HepG2 (cell line): ENCODE measurements around the gene DDX20. TPM values are rescaled to one million over a fixed set of nuclear protein-coding genes. Genes with fewer than 3 reads are reported as not detected.

Experiments
- ATAC-seq: fragments of 200-7000 bp; cut with Tn5 transposase; 3 replicates; pipeline ENCODE4 v1.9.1; 2020; ENCODE audit warnings: mild to moderate bottlenecking, moderate library complexity
- BruUV-seq: library from RNA; stranded (reverse); fragments of 400-500 nt; replicated peaks from 2 replicates; lab custom pipeline; 2021; lab: Mats Ljungman, UMichigan
- CTCF ChIA-PET: fragments of 300-600 bp; formaldehyde crosslinking; extraction: SDS; loops from one replicate; lab custom pipeline; 2021; ENCODE audit warnings: low total read pairs, inconsistent platforms, low intra/inter-chr PET ratio; lab: Yijun Ruan, JAX
- POLR2A ChIA-PET: fragments of 350-600 bp; sonication (Branson Sonifier 250); formaldehyde crosslinking; loops from one replicate; lab custom pipeline; 2020; ENCODE audit warnings: antibody characterized with exemption, inconsistent platforms; lab: Yijun Ruan, JAX
- DNase-seq: peaks from one replicate; pipeline ENCODE4 v3.0.0-alpha.2; 2015; ENCODE audit warnings: low spot score
- FAIRE-seq: peaks from 3 replicates; lab custom pipeline; 2011; peaks lifted over from hg19 to GRCh38; lab: Jason Lieb, UNC
- H2AFZ ChIP-seq: one replicate; pipeline ENCODE4 v1.6.1; 2011; ENCODE audit warnings: low read length, inconsistent platforms
- H3K27ac ChIP-seq: fragments of 300-600 bp; 3 replicates; pipeline ENCODE4 v1.8.0; 2011; ENCODE audit warnings: mixed run types, mild to moderate bottlenecking, mixed read lengths, low read length, inconsistent platforms; ENCODE audit not compliant: insufficient read depth; ENCODE audit errors: extremely low read length
- H3K27me3 ChIP-seq, 2 experiments: fragments of 200-600 bp in 1 of 2; 2 replicates in 1 of 2; 3 replicates in 1 of 2; pipeline versions ENCODE4 v1.6.0 to v1.8.0; 2011; ENCODE audit warnings: low read length in 2 of 2, mild to moderate bottlenecking in 2 of 2, moderate library complexity in 2 of 2, inconsistent platforms in 1 of 2; ENCODE audit not compliant: insufficient read depth in 2 of 2, control insufficient read depth in 1 of 2
- H3K36me3 ChIP-seq, 2 experiments: fragments of 200-600 bp in 1 of 2; replicated peaks in 1 of 2; 2 replicates in 1 of 2; 3 replicates in 1 of 2; pipeline versions ENCODE4 v1.5.1 to v1.8.0; 2011; ENCODE audit warnings: low read length in 2 of 2, inconsistent platforms in 1 of 2; ENCODE audit not compliant: insufficient read depth in 2 of 2, control insufficient read depth in 1 of 2
- H3K4me1 ChIP-seq: 2 replicates; pipeline ENCODE4 v1.5.1; 2012; ENCODE audit warnings: low read length, inconsistent platforms; ENCODE audit not compliant: insufficient read depth
- H3K4me2 ChIP-seq: 2 replicates; pipeline ENCODE4 v1.6.0; 2011; ENCODE audit warnings: low read depth, low read length, inconsistent platforms
- H3K4me3 ChIP-seq, 3 experiments: fragments of 200-600 bp in 1 of 3; sonication (generic), shearing (Covaris generic) in 1 of 3; replicated peaks in 1 of 3; 2 replicates each; pipeline ENCODE4 v1.5.1; 2011 to 2016; ENCODE audit warnings: low read length in 3 of 3, inconsistent platforms in 2 of 3, low read depth in 2 of 3, mild to moderate bottlenecking in 2 of 3, control low read depth in 1 of 3, mixed read lengths in 1 of 3; ENCODE audit not compliant: insufficient read depth in 1 of 3
- H3K79me2 ChIP-seq: one replicate; pipeline ENCODE4 v1.6.1; 2011; ENCODE audit warnings: low read length, inconsistent platforms; ENCODE audit not compliant: insufficient read depth
- H3K9ac ChIP-seq: 2 replicates; pipeline ENCODE4 v1.6.0; 2011; ENCODE audit warnings: mild to moderate bottlenecking, low read depth, low read length, inconsistent platforms; ENCODE audit not compliant: insufficient read depth
- H3K9me3 ChIP-seq: 2 replicates; pipeline ENCODE4 v1.5.1; 2012; ENCODE audit warnings: mild to moderate bottlenecking, low read length
- H4K20me1 ChIP-seq: 2 replicates; pipeline ENCODE4 v1.6.0; 2011; ENCODE audit warnings: inconsistent platforms, mild to moderate bottlenecking, low read length, moderate library complexity; ENCODE audit not compliant: insufficient read depth
- ATF7 ChIP-seq, 2 experiments: fragments of 450-650 bp in 1 of 2; sonication (generic) in 1 of 2; formaldehyde crosslinking in 1 of 2; IDR thresholded peaks; 2 replicates each; pipeline versions ENCODE4 v1.4.0 to v1.6.1; 2016 to 2020; ENCODE audit warnings: antibody characterized with exemption in 1 of 2, mild to moderate bottlenecking in 1 of 2, missing genetic modification reagents in 1 of 2
- CSRNP1 ChIP-seq: sonication (generic); formaldehyde crosslinking; IDR thresholded peaks from 2 replicates; pipeline ENCODE4 v1.8.1; 2023; ENCODE audit warnings: mild to moderate bottlenecking, missing genetic modification reagents
- EHMT2 ChIP-seq: fragments of 200-600 bp; sonication (generic); IDR thresholded peaks from 2 replicates; pipeline ENCODE4 v1.7.0; 2017; ENCODE audit warnings: antibody characterized with exemption, low read depth, low read length, borderline replicate concordance
- FOXA3 ChIP-seq: IDR thresholded peaks from 2 replicates; pipeline ENCODE4 v1.6.1; 2016; ENCODE audit warnings: missing genetic modification reagents, missing compliant biosample characterization
- HCFC1 ChIP-seq: fragments of 150-350 bp; IDR thresholded peaks from 2 replicates; pipeline ENCODE4 v1.6.1; 2014; ENCODE audit warnings: low read depth, low read length
- HIVEP1 ChIP-seq: sonication (generic); formaldehyde crosslinking; IDR thresholded peaks from 2 replicates; pipeline ENCODE4 v1.4.0; 2020; ENCODE audit warnings: mild to moderate bottlenecking, missing genetic modification reagents
- PHF21A ChIP-seq: sonication (generic); formaldehyde crosslinking; IDR thresholded peaks from 2 replicates; pipeline ENCODE4 v1.5.0; 2020; ENCODE audit warnings: mild to moderate bottlenecking, missing genetic modification reagents
- REL ChIP-seq: sonication (generic); formaldehyde crosslinking; conservative IDR thresholded peaks from 2 replicates; pipeline ENCODE4 v1.8.0; 2022; ENCODE audit warnings: mild to moderate bottlenecking, missing genetic modification reagents, moderate library complexity
- SNRNP70 ChIP-seq: fragments of 200-400 bp; formaldehyde crosslinking; IDR thresholded peaks from 2 replicates; pipeline ENCODE4 v1.6.1; 2017; ENCODE audit warnings: mild to moderate bottlenecking, low read depth, low read length, moderate library complexity
- SRSF9 ChIP-seq: fragments of 200-400 bp; formaldehyde crosslinking; IDR thresholded peaks from 2 replicates; pipeline ENCODE4 v1.6.1; 2018; ENCODE audit warnings: borderline replicate concordance, mild to moderate bottlenecking, low read depth, low read length; ENCODE audit not compliant: insufficient read depth, poor library complexity, severe bottlenecking
- TEAD2 ChIP-seq: sonication (generic); formaldehyde crosslinking; IDR thresholded peaks from 2 replicates; pipeline ENCODE4 v1.9.0; 2021; ENCODE audit warnings: missing genetic modification reagents
- YEATS4 ChIP-seq: sonication (generic); formaldehyde crosslinking; IDR thresholded peaks from 2 replicates; pipeline ENCODE4 v1.4.0; 2020; ENCODE audit warnings: missing genetic modification reagents, borderline replicate concordance
- ZBTB37 ChIP-seq: sonication (generic); formaldehyde crosslinking; IDR thresholded peaks from 2 replicates; pipeline ENCODE4 v1.4.0; 2020; ENCODE audit warnings: mild to moderate bottlenecking, missing genetic modification reagents
- ZFP91 ChIP-seq: sonication (generic); formaldehyde crosslinking; IDR thresholded peaks from 2 replicates; pipeline ENCODE4 v1.9.0; 2022; ENCODE audit warnings: missing genetic modification reagents, mild to moderate bottlenecking, borderline replicate concordance
- ZNF546 ChIP-seq: sonication (generic); formaldehyde crosslinking; conservative IDR thresholded peaks from 2 replicates; pipeline ENCODE4 v1.8.1; 2023; ENCODE audit warnings: mild to moderate bottlenecking, missing genetic modification reagents
- ZNF724P ChIP-seq: sonication (generic); formaldehyde crosslinking; IDR thresholded peaks from 2 replicates; pipeline ENCODE4 v1.8.0; 2022; ENCODE audit warnings: missing genetic modification reagents, borderline replicate concordance
- ZNF83 ChIP-seq: sonication (generic); formaldehyde crosslinking; IDR thresholded peaks from 2 replicates; pipeline ENCODE4 v1.4.0; 2020; ENCODE audit warnings: missing genetic modification reagents, mild to moderate bottlenecking, borderline replicate concordance
- WGBS: methylation state at CpG from one replicate; pipeline ENCODE4 v1.1.6; 2017; ENCODE audit warnings: low lambda C conversion rate; 5-methylcytosine and 5-hydroxymethylcytosine counted together
- in situ Hi-C: cut with HindIII; loops from 2 replicates; pipeline ENCODE4 v1.10.0; 2017; ENCODE audit warnings: low pct_unique_long_range_greater_than_20kb; ENCODE audit not compliant: extremely low pct_ligation_motif_present
- intact Hi-C: fragments of 100-400 bp; cut with micrococcal nuclease; formaldehyde crosslinking; loops from one replicate; pipeline ENCODE4 v1.10.0; 2022; ENCODE audit not compliant: unreplicated experiment
- polyA plus RNA-seq, 8 experiments: library from polyadenylated mRNA; depleted of rRNA in 3 of 8; stranded (reverse) in 7 of 8; unstranded in 1 of 8; fragments of >200 nt; fragmentation: Illumina TruSeq in 4 of 8; extraction: Trizol in 4 of 8; gene quantifications; 2 replicates each; pipeline versions ENCODE4 v1.2.1 to v1.2.3, GENCODE V29; 2011 to 2016; ENCODE audit warnings: low read depth in 4 of 8, missing spikeins in 1 of 8, mixed read lengths in 1 of 8; ENCODE audit not compliant: insufficient read depth in 1 of 8
- total RNA-seq, 5 experiments: library from RNA; depleted of rRNA; stranded (reverse); fragments of >200 nt; fragmentation: Illumina TruSeq; extraction: Trizol; gene quantifications; 2 replicates each; pipeline ENCODE4 v1.2.3, GENCODE V29; 2016; ENCODE audit warnings: low read depth in 1 of 5

DDX20 gene
- total and polyA plus RNA-seq, 2 of the 13 experiments (the other 11 are each of a cell fraction or from before 2014, with no cell fraction given), result 4.0 to 14.3 TPM

- TF ChIP-seq CSRNP1 (CRISPR knock-in tag), result no peak
- TF ChIP-seq SNRNP70, result no peak
- no peak for TF ChIP-seq ZNF546 (CRISPR knock-in tag)
- TF ChIP-seq ATF7 (IDR thresholded peaks at IDR 0.05), result peak; percentile 38; the same call in 1 of the 2 replicates
- TF ChIP-seq ATF7 (CRISPR knock-in tag; IDR thresholded peaks at IDR 0.05), result no peak
- TF ChIP-seq HIVEP1, result no peak
- no peak for TF ChIP-seq REL (CRISPR knock-in tag)
- no peak for TF ChIP-seq YEATS4
- TF ChIP-seq EHMT2, result no peak
- no peak for TF ChIP-seq ZBTB37
- TF ChIP-seq HCFC1, result no peak
- TF ChIP-seq, all 625 proteins: peak for 3
Observed at GRCh38 chr1:111789666-111790316, 34.1 kb downstream of the DDX20 start (continued).

- POLR2A ChIA-PET, result no interaction called here
- intact Hi-C loops (no loop called here), in situ Hi-C loops (no loop called here)
- Histone ChIP-seq H3K4me1 (peaks cover 9% of the 10 kb centered on the region; the same call in 1 of the 2 replicates), H3K27ac (no peak overlapping the region), H3K9ac (no peak overlapping the region), H2AFZ (no peak overlapping the region), H3K36me3 (no peaks in the 10 kb centered on the region), H3K9me3 (no peaks in the 10 kb centered on the region), H3K79me2 (no peaks in the 10 kb centered on the region), H4K20me1 (no peaks in the 10 kb centered on the region), H3K4me2 (no peak overlapping the region), H3K4me3 (no peak overlapping the region), H3K27me3 (peaks cover 3 to 29% of the 10 kb centered on the region in 2 experiments; a peak in 3 of 5 replicates)
- DNase-seq (no peak), ATAC-seq (no peak), FAIRE-seq (no peak)
- WGBS, result 26% methylated on average over 6 of the region's 6 CpGs
- BruUV-seq, result no TSS peak
- CTCF ChIA-PET, result no interaction called here
- TF ChIP-seq SRSF9 (no peak), TEAD2 (CRISPR knock-in tag) (no peak), ZNF724P (CRISPR knock-in tag) (no peak), FOXA3 (no peak), PHF21A (no peak), ZFP91 (CRISPR knock-in tag) (no peak), ZNF83 (no peak)
Observed at GRCh38 chr1:111791776-111792175, 36.1 kb downstream of the DDX20 start.
